Astrocyte (in vitro differentiated cells and primary cell): ENCODE measurements around the gene RASGRP1. TPM values are rescaled to one million over a fixed set of nuclear protein-coding genes. Genes with fewer than 3 reads are reported as not detected.
"Not testable (repeated sequence)": the region's sequence is repeated elsewhere in the genome, so short reads cannot be mapped to it uniquely, and the experiment has no call there.

Experiments
- DNase-seq: peaks from one replicate; pipeline ENCODE4 v3.0.0-alpha.2; 2010; ENCODE audit warnings: low read depth
- FAIRE-seq: peaks from 2 replicates; lab custom pipeline; 2011; peaks lifted over from hg19 to GRCh38; lab: Jason Lieb, UNC
- H2AFZ ChIP-seq: 2 replicates; pipeline ENCODE4 v1.6.0; 2012; ENCODE audit warnings: low read depth, low read length, inconsistent platforms
- H3K27ac ChIP-seq: 2 replicates; pipeline ENCODE4 v1.5.1; 2011; ENCODE audit warnings: low read depth, low read length, inconsistent platforms
- H3K27me3 ChIP-seq: 2 replicates; pipeline ENCODE4 v1.6.0; 2011; ENCODE audit warnings: low read length, inconsistent platforms; ENCODE audit not compliant: insufficient read depth
- H3K36me3 ChIP-seq: 2 replicates; pipeline ENCODE4 v1.5.1; 2011; ENCODE audit warnings: low read length, inconsistent platforms; ENCODE audit not compliant: insufficient read depth
- H3K4me1 ChIP-seq: 2 replicates; pipeline ENCODE4 v1.5.1; 2011; ENCODE audit warnings: low read length, inconsistent platforms; ENCODE audit not compliant: insufficient read depth
- H3K4me2 ChIP-seq: 2 replicates; pipeline ENCODE4 v1.6.0; 2012; ENCODE audit warnings: low read length, inconsistent platforms
- H3K4me3 ChIP-seq: 2 replicates; pipeline ENCODE4 v1.5.1; 2011; ENCODE audit warnings: low read depth, mild to moderate bottlenecking, low read length, inconsistent platforms; ENCODE audit not compliant: insufficient read depth
- H3K79me2 ChIP-seq: 2 replicates; pipeline ENCODE4 v1.6.0; 2012; ENCODE audit warnings: mild to moderate bottlenecking, low read length, inconsistent platforms; ENCODE audit not compliant: insufficient read depth
- H3K9ac ChIP-seq: 2 replicates; pipeline ENCODE4 v1.6.0; 2012; ENCODE audit warnings: mild to moderate bottlenecking, low read length, inconsistent platforms
- H3K9me3 ChIP-seq: 2 replicates; pipeline ENCODE4 v1.5.1; 2012; ENCODE audit warnings: low read depth, mild to moderate bottlenecking, low read length, inconsistent platforms; ENCODE audit not compliant: insufficient read depth
- H4K20me1 ChIP-seq: 2 replicates; pipeline ENCODE4 v1.6.0; 2012; ENCODE audit warnings: low read length, inconsistent platforms; ENCODE audit not compliant: insufficient read depth
- H3K27ac Mint-ChIP-seq: one replicate; pipeline ENCODE4 v1.8.0; 2021; ENCODE audit warnings: mild to moderate bottlenecking, mixed read lengths; ENCODE audit not compliant: unreplicated experiment
- H3K27me3 Mint-ChIP-seq: one replicate; pipeline ENCODE4 v1.8.0; 2021; ENCODE audit warnings: low read depth, mixed read lengths; ENCODE audit not compliant: unreplicated experiment
- H3K36me3 Mint-ChIP-seq: one replicate; pipeline ENCODE4 v1.8.0; 2021; ENCODE audit warnings: low read depth, mixed read lengths; ENCODE audit not compliant: unreplicated experiment
- H3K4me1 Mint-ChIP-seq: one replicate; pipeline ENCODE4 v1.8.0; 2021; ENCODE audit warnings: low read depth, mixed read lengths; ENCODE audit not compliant: unreplicated experiment
- H3K4me3 Mint-ChIP-seq: one replicate; pipeline ENCODE4 v1.8.0; 2021; ENCODE audit warnings: mild to moderate bottlenecking, moderate library complexity, mixed read lengths; ENCODE audit not compliant: unreplicated experiment
- H3K9me3 Mint-ChIP-seq: one replicate; pipeline ENCODE4 v1.8.0; 2021; ENCODE audit warnings: mild to moderate bottlenecking, mixed read lengths; ENCODE audit not compliant: unreplicated experiment
- EZH2 ChIP-seq: IDR thresholded peaks from 2 replicates; pipeline ENCODE4 v1.6.1; 2012; ENCODE audit warnings: mild to moderate bottlenecking, low read length, inconsistent platforms; ENCODE audit not compliant: insufficient read depth
- total RNA-seq: library from RNA; stranded (reverse); gene quantifications from 2 replicates; pipeline ENCODE4 v1.2.1, GENCODE V29; 2021
- TF ChIP-seq, protein P1 (sequence below): IDR thresholded peaks from 2 replicates; pipeline ENCODE4 v1.5.1; 2011; ENCODE audit warnings: low read depth, mild to moderate bottlenecking, inconsistent platforms, low read length, moderate library complexity; ENCODE audit not compliant: insufficient read depth

Gene RASGRP1
- total RNA-seq, 1 donor from 2014 or later: 1.4 TPM

- Histone ChIP-seq H3K4me2 (no peak overlapping the region), H4K20me1 (no peaks in the 10 kb centered on the region), H3K4me1 (no peaks in the 10 kb centered on the region), H3K27me3 (peaks cover 11% of the 10 kb centered on the region), H3K9me3 (no peaks in the 10 kb centered on the region), H2AFZ (no peak overlapping the region), H3K27ac (no peak overlapping the region), H3K79me2 (no peaks in the 10 kb centered on the region), H3K36me3 (no peaks in the 10 kb centered on the region), H3K4me3 (no peak overlapping the region), H3K9ac (no peak overlapping the region)
- DNase-seq: peak; percentile 73
- H3K9me3 Mint-ChIP-seq: peaks cover 15% of the 10 kb centered on the region
- H3K4me1 Mint-ChIP-seq: peaks cover 26% of the 10 kb centered on the region
- TF ChIP-seq EZH2: no peak
- TF ChIP-seq, protein P1, sequence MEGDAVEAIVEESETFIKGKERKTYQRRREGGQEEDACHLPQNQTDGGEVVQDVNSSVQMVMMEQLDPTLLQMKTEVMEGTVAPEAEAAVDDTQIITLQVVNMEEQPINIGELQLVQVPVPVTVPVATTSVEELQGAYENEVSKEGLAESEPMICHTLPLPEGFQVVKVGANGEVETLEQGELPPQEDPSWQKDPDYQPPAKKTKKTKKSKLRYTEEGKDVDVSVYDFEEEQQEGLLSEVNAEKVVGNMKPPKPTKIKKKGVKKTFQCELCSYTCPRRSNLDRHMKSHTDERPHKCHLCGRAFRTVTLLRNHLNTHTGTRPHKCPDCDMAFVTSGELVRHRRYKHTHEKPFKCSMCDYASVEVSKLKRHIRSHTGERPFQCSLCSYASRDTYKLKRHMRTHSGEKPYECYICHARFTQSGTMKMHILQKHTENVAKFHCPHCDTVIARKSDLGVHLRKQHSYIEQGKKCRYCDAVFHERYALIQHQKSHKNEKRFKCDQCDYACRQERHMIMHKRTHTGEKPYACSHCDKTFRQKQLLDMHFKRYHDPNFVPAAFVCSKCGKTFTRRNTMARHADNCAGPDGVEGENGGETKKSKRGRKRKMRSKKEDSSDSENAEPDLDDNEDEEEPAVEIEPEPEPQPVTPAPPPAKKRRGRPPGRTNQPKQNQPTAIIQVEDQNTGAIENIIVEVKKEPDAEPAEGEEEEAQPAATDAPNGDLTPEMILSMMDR: no peak
- no peak for FAIRE-seq
- no peaks in the 10 kb centered on the region for H3K36me3 Mint-ChIP-seq
- no peak overlapping the region for H3K4me3 Mint-ChIP-seq
- H3K27me3 Mint-ChIP-seq: peaks cover 9% of the 10 kb centered on the region
- H3K27ac Mint-ChIP-seq: peak overlapping the region; percentile 80
Observed at GRCh38 chr15:38589502-38589901, 24.9 kb upstream of the RASGRP1 start.

- H3K4me1 Mint-ChIP-seq: peaks cover 23% of the 10 kb centered on the region
- peak overlapping the region; percentile 80 for H3K27ac Mint-ChIP-seq
Observed at GRCh38 chr15:38588672-38589071, 24.1 kb upstream of the RASGRP1 start.

GRCh38 chr15:38587214-38587613, 22.6 kb upstream of the RASGRP1 start:
- no peak overlapping the region for H3K4me3 ChIP-seq
- H3K9me3 Mint-ChIP-seq: peaks cover 27% of the 10 kb centered on the region
- FAIRE-seq: no peak

More at GRCh38 chr15:38588672-38589071, 24.1 kb upstream of the RASGRP1 start:
- Histone ChIP-seq H3K9ac (no peak overlapping the region), H3K9me3 (no peaks in the 10 kb centered on the region), H4K20me1 (no peaks in the 10 kb centered on the region), H3K27me3 (peaks cover 11% of the 10 kb centered on the region), H3K27ac (no peak overlapping the region), H3K79me2 (no peaks in the 10 kb centered on the region), H3K4me2 (no peak overlapping the region), H2AFZ (no peak overlapping the region), H3K36me3 (no peaks in the 10 kb centered on the region), H3K4me3 (no peak overlapping the region), H3K4me1 (no peaks in the 10 kb centered on the region)
- Mint-ChIP-seq H3K9me3 (peaks cover 20% of the 10 kb centered on the region), H3K36me3 (no peaks in the 10 kb centered on the region), H3K27me3 (peaks cover 6% of the 10 kb centered on the region), H3K4me3 (no peak overlapping the region)
- TF ChIP-seq, protein P1: no peak
- no peak for TF ChIP-seq EZH2
- DNase-seq: peak; percentile 27
- no peak for FAIRE-seq

DNA sequence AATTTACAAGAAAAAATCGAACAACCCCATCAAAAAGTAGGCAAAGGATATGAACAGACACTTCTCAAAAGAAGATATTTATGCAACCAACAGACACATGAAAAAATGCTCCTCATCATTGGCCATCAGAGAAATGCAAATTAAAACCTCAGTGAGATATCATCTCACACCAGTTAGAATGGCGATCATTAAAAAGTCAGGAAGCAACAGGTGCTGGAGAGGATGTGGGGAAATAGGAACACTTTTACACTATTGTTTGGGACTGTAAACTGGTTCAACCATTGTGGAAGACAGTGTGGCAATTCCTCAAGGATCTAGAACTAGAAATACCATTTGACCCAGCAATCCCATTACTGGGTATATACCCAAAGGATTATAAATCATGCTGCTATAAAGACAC, 21.4 kb upstream of the RASGRP1 start:
- H3K36me3 ChIP-seq, H3K27me3 Mint-ChIP-seq, H3K9ac ChIP-seq, DNase-seq, H3K27ac ChIP-seq, H3K4me3 ChIP-seq, FAIRE-seq, H3K4me1 ChIP-seq, H3K79me2 ChIP-seq, H3K4me3 Mint-ChIP-seq, H3K9me3 ChIP-seq, H3K36me3 Mint-ChIP-seq, H4K20me1 ChIP-seq, H3K27ac Mint-ChIP-seq, H2AFZ ChIP-seq, H3K4me2 ChIP-seq: not testable (repeated sequence)
- peaks cover 11% of the 10 kb centered on the region for H3K27me3 ChIP-seq
- Mint-ChIP-seq H3K9me3 (peaks cover 23% of the 10 kb centered on the region), H3K4me1 (peaks cover 22% of the 10 kb centered on the region)

More at GRCh38 chr15:38587214-38587613, 22.6 kb upstream of the RASGRP1 start:
- Histone ChIP-seq H3K27me3 (peaks cover 11% of the 10 kb centered on the region), H4K20me1 (no peaks in the 10 kb centered on the region), H3K79me2 (no peaks in the 10 kb centered on the region), H3K27ac (no peak overlapping the region), H3K36me3 (no peaks in the 10 kb centered on the region), H3K9me3 (no peaks in the 10 kb centered on the region), H2AFZ (no peak overlapping the region), H3K4me1 (no peaks in the 10 kb centered on the region), H3K4me2 (no peak overlapping the region), H3K9ac (no peak overlapping the region)
- no peak overlapping the region for H3K27ac Mint-ChIP-seq
- DNase-seq: no peak
- TF ChIP-seq EZH2: no peak
- TF ChIP-seq, protein P1: no peak
- peaks cover 22% of the 10 kb centered on the region for H3K4me1 Mint-ChIP-seq
- no peak overlapping the region for H3K4me3 Mint-ChIP-seq
- peaks cover 1% of the 10 kb centered on the region for H3K36me3 Mint-ChIP-seq
- peaks cover 6% of the 10 kb centered on the region for H3K27me3 Mint-ChIP-seq
